ENCODE data around the gene ZMAT5. TPM values are rescaled to one million over a fixed set of nuclear protein-coding genes. Genes with fewer than 3 reads are reported as not detected.

Gene ZMAT5
- total and polyA plus RNA-seq, 10 of the 15 experiments (the other 5 are each of a cell fraction or from before 2014, with no cell fraction given) = 2.3 to 43.0 (median 21.9) TPM

DNA sequence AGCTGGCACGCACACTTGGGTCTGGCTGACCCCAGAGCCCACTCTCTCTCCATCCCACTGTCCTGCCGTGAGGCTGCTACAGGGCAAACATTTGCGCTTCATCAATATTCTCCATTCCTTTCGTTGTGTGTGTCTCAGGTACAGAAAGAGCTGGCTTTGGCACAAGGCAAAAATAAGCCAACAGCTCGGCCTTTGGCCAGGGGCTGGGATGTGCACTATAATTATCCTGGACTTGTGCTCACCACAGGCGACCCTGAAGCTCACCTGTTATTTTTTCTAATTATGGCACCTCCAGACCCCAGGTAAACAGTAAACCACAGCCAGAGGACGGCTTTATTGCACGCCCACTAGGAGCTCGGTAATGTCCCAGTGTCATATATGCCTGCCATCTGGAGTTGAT, 10.9 kb downstream of the ZMAT5 start:
- BruUV-seq (replicated peaks) = no TSS peak
- no peak for ATAC-seq
- SMC1A ChIA-PET (ENCODE audit: uncharacterized antibody, unreplicated experiment) = interaction anchor here (1.5 kb wide), 1 partner anchor 11 kb away, joined by 4 read pairs; the partner anchor contains the start of genes UQCR10 and ZMAT5
- POLR2A ChIA-PET = no interaction called here
- CTCF ChIA-PET = interaction anchor here (1.1 kb wide), 1 partner anchor 249 kb away, joined by 3 read pairs; no protein-coding TSS in a partner anchor
- Histone ChIP-seq H3K27me3 (replicated peaks in 1 of 2; ENCODE audit: control insufficient read depth in 2 of 2, insufficient read depth in 2 of 2, low read length in 1 of 2) (no peaks in the 10 kb centered on the region), H3K79me2 (ENCODE audit: control insufficient read depth, insufficient read depth, low read length) (no peaks in the 10 kb centered on the region), H3K4me3 (no peak overlapping the region), H3K27ac (ENCODE audit: control insufficient read depth, insufficient read depth) (no peak overlapping the region), H2AFZ (ENCODE audit: control insufficient read depth, low read depth, low read length) (no peak overlapping the region), H3K9ac (ENCODE audit: control insufficient read depth, insufficient read depth, low read length) (no peak overlapping the region), H3K9me3 (replicated peaks; ENCODE audit: control insufficient read depth, insufficient read depth, low read length) (no peaks in the 10 kb centered on the region), H3K4me2 (ENCODE audit: control insufficient read depth, insufficient read depth) (no peak overlapping the region), H4K20me1 (ENCODE audit: control insufficient read depth, insufficient read depth) (no peaks in the 10 kb centered on the region), H3K4me1 (ENCODE audit: control insufficient read depth, insufficient read depth, low read length) (no peaks in the 10 kb centered on the region), H3K36me3 (ENCODE audit: control insufficient read depth in 2 of 2, insufficient read depth in 2 of 2, low read length in 1 of 2) (no peaks in the 10 kb centered on the region)
- no peak for DNase-seq (ENCODE audit: low read depth, low spot score)
- 84% methylated on average over 9 of the region's 9 CpGs for WGBS (ENCODE audit: insufficient coverage, insufficient replicate concordance, low lambda C conversion rate, missing lambda C conversion rate)
- RAD21 ChIA-PET (ENCODE audit: unreplicated experiment) = no interaction called here
- intact Hi-C loops (cut with micrococcal nuclease; ENCODE audit: unreplicated experiment) (no loop called here), in situ Hi-C loops (cut with MboI) (no loop called here)
- FAIRE-seq = no peak
- no peak for TF ChIP-seq CHD2 (IDR thresholded peaks at IDR 0.05; ENCODE audit: borderline replicate concordance, low read depth, low read length)
- TF ChIP-seq POLR2AphosphoS5 (IDR thresholded peaks at IDR 0.05; ENCODE audit: low read length) = no peak
- TF ChIP-seq HDAC6 (IDR thresholded peaks at IDR 0.05; ENCODE audit: unreplicated experiment) = no peak
- TF ChIP-seq HDAC2 (IDR thresholded peaks at IDR 0.05) = no peak
- TF ChIP-seq, protein P1, sequence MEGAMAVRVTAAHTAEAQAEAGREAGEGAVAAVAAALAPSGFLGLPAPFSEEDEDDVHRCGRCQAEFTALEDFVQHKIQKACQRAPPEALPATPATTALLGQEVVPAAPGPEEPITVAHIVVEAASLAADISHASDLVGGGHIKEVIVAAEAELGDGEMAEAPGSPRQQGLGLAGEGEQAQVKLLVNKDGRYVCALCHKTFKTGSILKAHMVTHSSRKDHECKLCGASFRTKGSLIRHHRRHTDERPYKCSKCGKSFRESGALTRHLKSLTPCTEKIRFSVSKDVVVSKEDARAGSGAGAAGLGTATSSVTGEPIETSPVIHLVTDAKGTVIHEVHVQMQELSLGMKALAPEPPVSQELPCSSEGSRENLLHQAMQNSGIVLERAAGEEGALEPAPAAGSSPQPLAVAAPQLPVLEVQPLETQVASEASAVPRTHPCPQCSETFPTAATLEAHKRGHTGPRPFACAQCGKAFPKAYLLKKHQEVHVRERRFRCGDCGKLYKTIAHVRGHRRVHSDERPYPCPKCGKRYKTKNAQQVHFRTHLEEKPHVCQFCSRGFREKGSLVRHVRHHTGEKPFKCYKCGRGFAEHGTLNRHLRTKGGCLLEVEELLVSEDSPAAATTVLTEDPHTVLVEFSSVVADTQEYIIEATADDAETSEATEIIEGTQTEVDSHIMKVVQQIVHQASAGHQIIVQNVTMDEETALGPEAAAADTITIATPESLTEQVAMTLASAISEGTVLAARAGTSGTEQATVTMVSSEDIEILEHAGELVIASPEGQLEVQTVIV (IDR thresholded peaks at IDR 0.05; ENCODE audit: borderline replicate concordance, partially characterized antibody) = no peak
- TF ChIP-seq ZZZ3 (IDR thresholded peaks at IDR 0.05; ENCODE audit: control insufficient read depth, insufficient read length, low read depth) = no peak
- TF ChIP-seq, protein P2, sequence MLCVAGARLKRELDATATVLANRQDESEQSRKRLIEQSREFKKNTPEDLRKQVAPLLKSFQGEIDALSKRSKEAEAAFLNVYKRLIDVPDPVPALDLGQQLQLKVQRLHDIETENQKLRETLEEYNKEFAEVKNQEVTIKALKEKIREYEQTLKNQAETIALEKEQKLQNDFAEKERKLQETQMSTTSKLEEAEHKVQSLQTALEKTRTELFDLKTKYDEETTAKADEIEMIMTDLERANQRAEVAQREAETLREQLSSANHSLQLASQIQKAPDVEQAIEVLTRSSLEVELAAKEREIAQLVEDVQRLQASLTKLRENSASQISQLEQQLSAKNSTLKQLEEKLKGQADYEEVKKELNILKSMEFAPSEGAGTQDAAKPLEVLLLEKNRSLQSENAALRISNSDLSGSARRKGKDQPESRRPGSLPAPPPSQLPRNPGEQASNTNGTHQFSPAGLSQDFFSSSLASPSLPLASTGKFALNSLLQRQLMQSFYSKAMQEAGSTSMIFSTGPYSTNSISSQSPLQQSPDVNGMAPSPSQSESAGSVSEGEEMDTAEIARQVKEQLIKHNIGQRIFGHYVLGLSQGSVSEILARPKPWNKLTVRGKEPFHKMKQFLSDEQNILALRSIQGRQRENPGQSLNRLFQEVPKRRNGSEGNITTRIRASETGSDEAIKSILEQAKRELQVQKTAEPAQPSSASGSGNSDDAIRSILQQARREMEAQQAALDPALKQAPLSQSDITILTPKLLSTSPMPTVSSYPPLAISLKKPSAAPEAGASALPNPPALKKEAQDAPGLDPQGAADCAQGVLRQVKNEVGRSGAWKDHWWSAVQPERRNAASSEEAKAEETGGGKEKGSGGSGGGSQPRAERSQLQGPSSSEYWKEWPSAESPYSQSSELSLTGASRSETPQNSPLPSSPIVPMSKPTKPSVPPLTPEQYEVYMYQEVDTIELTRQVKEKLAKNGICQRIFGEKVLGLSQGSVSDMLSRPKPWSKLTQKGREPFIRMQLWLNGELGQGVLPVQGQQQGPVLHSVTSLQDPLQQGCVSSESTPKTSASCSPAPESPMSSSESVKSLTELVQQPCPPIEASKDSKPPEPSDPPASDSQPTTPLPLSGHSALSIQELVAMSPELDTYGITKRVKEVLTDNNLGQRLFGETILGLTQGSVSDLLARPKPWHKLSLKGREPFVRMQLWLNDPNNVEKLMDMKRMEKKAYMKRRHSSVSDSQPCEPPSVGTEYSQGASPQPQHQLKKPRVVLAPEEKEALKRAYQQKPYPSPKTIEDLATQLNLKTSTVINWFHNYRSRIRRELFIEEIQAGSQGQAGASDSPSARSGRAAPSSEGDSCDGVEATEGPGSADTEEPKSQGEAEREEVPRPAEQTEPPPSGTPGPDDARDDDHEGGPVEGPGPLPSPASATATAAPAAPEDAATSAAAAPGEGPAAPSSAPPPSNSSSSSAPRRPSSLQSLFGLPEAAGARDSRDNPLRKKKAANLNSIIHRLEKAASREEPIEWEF (IDR thresholded peaks at IDR 0.05; ENCODE audit: insufficient replicate concordance, low read depth, low read length) = no peak
- no peak for TF ChIP-seq ZNF384 (IDR thresholded peaks at IDR 0.05; ENCODE audit: borderline replicate concordance, low read depth, low read length)
- no peak for TF ChIP-seq PRDM15 (CRISPR knock-in tag; IDR thresholded peaks at IDR 0.05)
- no peak for TF ChIP-seq TCF7 (IDR thresholded peaks at IDR 0.05; ENCODE audit: borderline replicate concordance)
- no peak for TF ChIP-seq CBX3 (IDR thresholded peaks at IDR 0.05; ENCODE audit: borderline replicate concordance, low read depth)
- TF ChIP-seq ZNF24 (IDR thresholded peaks at IDR 0.05) = no peak
- TF ChIP-seq MYC (IDR thresholded peaks at IDR 0.05; ENCODE audit: insufficient read depth, insufficient read length, insufficient replicate concordance, low read length, severe bottlenecking) = no peak
- TF ChIP-seq SMAD1 (IDR thresholded peaks at IDR 0.05; ENCODE audit: low read depth, partially characterized antibody) = no peak

Measured in GM12878 (cell line).